Trophoblast cell (in vitro differentiated cells and primary cell): ENCODE results near the gene PROZ.

Source experiments
- DNase-seq, 2 donors: peaks; one replicate each; pipeline ENCODE4 v3.0.0-alpha.2; 2016
- H2AFZ ChIP-seq: 2 replicates; pipeline ENCODE4 v1.6.1; 2013; ENCODE audit warnings: low read length, moderate library complexity, mild to moderate bottlenecking; ENCODE audit not compliant: insufficient read depth, poor library complexity
- H2AK5ac ChIP-seq: 2 replicates; pipeline ENCODE4 v1.6.1; 2013; ENCODE audit warnings: mild to moderate bottlenecking, low read length
- H2BK120ac ChIP-seq: 2 replicates; pipeline ENCODE4 v1.6.1; 2013; ENCODE audit warnings: low read length, mild to moderate bottlenecking, moderate library complexity; ENCODE audit not compliant: insufficient read depth, poor library complexity
- H2BK12ac ChIP-seq: 2 replicates; pipeline ENCODE4 v1.6.1; 2013; ENCODE audit warnings: mild to moderate bottlenecking, low read length, moderate library complexity
- H2BK5ac ChIP-seq: 2 replicates; pipeline ENCODE4 v1.6.1; 2013; ENCODE audit warnings: low read length, low read depth, moderate library complexity, mild to moderate bottlenecking; ENCODE audit not compliant: poor library complexity
- H3K14ac ChIP-seq: 2 replicates; pipeline ENCODE4 v1.6.1; 2013; ENCODE audit warnings: mild to moderate bottlenecking, low read length
- H3K18ac ChIP-seq: 2 replicates; pipeline ENCODE4 v1.6.1; 2013; ENCODE audit warnings: mild to moderate bottlenecking, low read length
- H3K23ac ChIP-seq: 2 replicates; pipeline ENCODE4 v1.6.1; 2013; ENCODE audit warnings: low read length
- H3K27ac ChIP-seq: 2 replicates; pipeline ENCODE4 v1.5.1; 2013; ENCODE audit warnings: low read depth, mild to moderate bottlenecking, inconsistent platforms, low read length, moderate library complexity
- H3K27me3 ChIP-seq: 2 replicates; pipeline ENCODE4 v1.6.1; 2013; ENCODE audit warnings: inconsistent platforms, mild to moderate bottlenecking, low read length, moderate library complexity; ENCODE audit not compliant: insufficient read depth
- H3K36me3 ChIP-seq, 2 experiments: 1 replicate in 1 of 2; 2 replicates in 1 of 2; pipeline ENCODE4 v1.6.1; 2013; ENCODE audit warnings: low read length in 2 of 2, mild to moderate bottlenecking in 2 of 2, moderate library complexity in 1 of 2; ENCODE audit not compliant: insufficient read depth in 2 of 2, control insufficient read depth in 1 of 2
- H3K4ac ChIP-seq: 2 replicates; pipeline ENCODE4 v1.6.1; 2013; ENCODE audit warnings: low read depth, mild to moderate bottlenecking, low read length, moderate library complexity
- H3K4me1 ChIP-seq, 2 experiments: 1 replicate in 1 of 2; 2 replicates in 1 of 2; pipeline ENCODE4 v1.6.1; 2013; ENCODE audit warnings: low read length in 2 of 2, mild to moderate bottlenecking in 2 of 2, moderate library complexity in 1 of 2; ENCODE audit not compliant: insufficient read depth in 2 of 2, control insufficient read depth in 1 of 2
- H3K4me2 ChIP-seq: 2 replicates; pipeline ENCODE4 v1.6.1; 2013; ENCODE audit warnings: inconsistent platforms, mild to moderate bottlenecking, low read length, moderate library complexity
- H3K4me3 ChIP-seq: 2 replicates; pipeline ENCODE4 v1.5.1; 2013; ENCODE audit warnings: mild to moderate bottlenecking, low read depth, low read length, inconsistent platforms
- H3K79me1 ChIP-seq: one replicate; pipeline ENCODE4 v1.6.1; 2013; ENCODE audit warnings: low read length
- H3K79me2 ChIP-seq: 2 replicates; pipeline ENCODE4 v1.6.1; 2013; ENCODE audit warnings: low read length, mild to moderate bottlenecking; ENCODE audit not compliant: control insufficient read depth, insufficient read depth, poor library complexity
- H3K9ac ChIP-seq: 2 replicates; pipeline ENCODE4 v1.6.1; 2013; ENCODE audit warnings: mild to moderate bottlenecking, low read length
- H3K9me3 ChIP-seq: 2 replicates; pipeline ENCODE4 v1.6.1; 2013; ENCODE audit warnings: low read depth, mild to moderate bottlenecking, control low read depth, inconsistent platforms, low read length; ENCODE audit not compliant: insufficient read depth
- H4K12ac ChIP-seq: 2 replicates; pipeline ENCODE4 v1.6.1; 2013; ENCODE audit warnings: low read depth, mild to moderate bottlenecking, low read length, moderate library complexity
- H4K8ac ChIP-seq: 2 replicates; pipeline ENCODE4 v1.6.1; 2013; ENCODE audit warnings: low read depth, mild to moderate bottlenecking, low read length, moderate library complexity
- H4K91ac ChIP-seq: one replicate; pipeline ENCODE4 v1.6.1; 2013; ENCODE audit warnings: low read depth, mild to moderate bottlenecking, low read length, moderate library complexity
- WGBS: extraction: QIAGEN DNeasy Blood & Tissue Kit; methylation state at CpG from one replicate; pipeline ENCODE4 v1.1.7; 2013; ENCODE audit warnings: missing lambda C conversion rate; ENCODE audit not compliant: insufficient read length, insufficient coverage; ENCODE audit errors: extremely low coverage; 5-methylcytosine and 5-hydroxymethylcytosine counted together

Gene PROZ

DNA sequence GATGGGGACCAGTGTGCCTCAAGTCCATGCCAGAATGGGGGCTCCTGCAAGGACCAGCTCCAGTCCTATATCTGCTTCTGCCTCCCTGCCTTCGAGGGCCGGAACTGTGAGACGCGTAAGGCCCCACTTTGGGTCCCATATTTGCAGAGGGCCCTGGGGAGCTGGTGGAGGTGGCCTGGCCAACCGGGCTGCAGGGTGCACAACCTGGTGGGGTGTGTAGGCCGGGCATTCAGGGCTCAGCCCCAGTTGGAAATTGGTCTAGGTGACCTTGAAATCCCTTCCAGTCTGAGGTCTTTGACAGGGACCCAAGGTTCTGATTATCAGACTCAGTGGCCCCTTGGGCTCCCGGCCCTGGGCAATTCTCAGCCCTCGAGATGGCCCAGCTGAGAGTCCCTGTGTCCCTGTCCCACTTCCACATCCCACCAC, 44.6 kb upstream of the PROZ start:
- no peak overlapping the region for H3K27ac ChIP-seq
- no peak overlapping the region for H2BK5ac ChIP-seq
- H3K9me3 ChIP-seq: peaks cover 26% of the 10 kb centered on the region
- H2AK5ac ChIP-seq: no peak overlapping the region
- H3K4me3 ChIP-seq: no peak overlapping the region
- no CpG with 5 or more reads among the region's 8 CpGs for WGBS
- H3K23ac ChIP-seq: no peak overlapping the region
- no peak for DNase-seq
- H2BK120ac ChIP-seq: no peak overlapping the region
- no peak overlapping the region for H2AFZ ChIP-seq
- H3K9ac ChIP-seq: no peak overlapping the region
- H4K8ac ChIP-seq: no peak overlapping the region
- no peak overlapping the region for H3K4ac ChIP-seq
- H3K4me1 ChIP-seq: peaks cover 4 to 6% of the 10 kb centered on the region in 2 experiments
- no peaks in the 10 kb centered on the region for H3K36me3 ChIP-seq
- H3K79me2 ChIP-seq: no peaks in the 10 kb centered on the region
- no peak overlapping the region for H4K91ac ChIP-seq
- no peak overlapping the region for H4K12ac ChIP-seq
- no peak overlapping the region for H3K4me2 ChIP-seq
- H3K18ac ChIP-seq: no peak overlapping the region
- no peak overlapping the region for H2BK12ac ChIP-seq
- H3K14ac ChIP-seq: no peak overlapping the region
- H3K27me3 ChIP-seq: peaks cover 15% of the 10 kb centered on the region
- no peaks in the 10 kb centered on the region for H3K79me1 ChIP-seq

DNA sequence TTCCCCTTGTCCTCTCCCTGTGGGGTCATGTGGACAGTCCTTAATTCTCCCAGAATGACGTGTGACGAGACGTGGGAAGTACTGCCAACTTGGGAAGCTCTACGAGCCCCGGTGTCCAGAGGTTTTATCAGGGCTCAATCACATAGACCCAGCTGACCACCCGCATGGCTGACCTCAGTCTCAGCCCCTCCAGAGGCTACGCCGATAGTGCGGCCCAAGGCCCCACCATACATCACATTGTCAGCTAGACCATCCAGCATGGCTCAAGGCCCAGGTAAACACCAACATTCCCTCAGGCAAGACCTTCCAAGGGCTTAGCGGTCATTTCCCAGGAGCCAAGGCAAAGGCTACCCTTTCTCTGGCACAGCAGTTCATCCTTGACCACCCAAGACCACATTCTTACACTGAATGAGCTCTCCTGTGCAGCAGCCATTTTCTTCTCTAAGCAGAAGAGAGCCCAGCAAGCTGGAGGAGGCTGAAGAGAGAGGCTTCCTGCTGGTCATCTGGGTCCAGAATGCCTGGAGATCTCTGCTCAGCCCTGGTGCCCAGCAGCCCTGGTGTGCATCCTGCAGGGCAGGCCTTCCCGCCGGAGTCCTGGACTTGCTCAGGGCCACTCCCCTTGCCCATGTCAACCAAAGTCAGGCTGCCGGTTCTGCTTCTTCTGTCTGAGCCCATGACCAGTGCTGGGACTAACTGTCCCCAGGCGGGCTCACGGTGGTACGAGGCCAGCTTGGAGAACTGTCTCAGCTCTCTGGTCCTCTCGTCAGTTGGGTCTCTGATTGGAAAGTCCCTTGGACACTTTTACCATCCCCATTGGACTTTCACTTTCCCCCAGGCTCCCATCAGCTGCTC, 43.7 kb upstream of the PROZ start:
- Histone ChIP-seq H3K14ac (no peak overlapping the region), H2AK5ac (no peak overlapping the region), H3K4me2 (no peak overlapping the region), H4K8ac (no peak overlapping the region), H4K12ac (no peak overlapping the region), H3K79me2 (no peaks in the 10 kb centered on the region), H4K91ac (no peak overlapping the region), H3K4ac (no peak overlapping the region), H3K23ac (no peak overlapping the region), H3K27ac (no peak overlapping the region), H2AFZ (no peak overlapping the region), H3K27me3 (peaks cover 8% of the 10 kb centered on the region), H2BK12ac (no peak overlapping the region), H3K9ac (no peak overlapping the region), H3K9me3 (peaks cover 20% of the 10 kb centered on the region), H3K4me1 (peaks cover 4 to 6% of the 10 kb centered on the region in 2 experiments), H2BK120ac (no peak overlapping the region), H2BK5ac (no peak overlapping the region), H3K79me1 (no peaks in the 10 kb centered on the region), H3K4me3 (no peak overlapping the region), H3K18ac (no peak overlapping the region), H3K36me3 (no peaks in the 10 kb centered on the region)
- WGBS: no CpG with 5 or more reads among the region's 17 CpGs
- no peak for DNase-seq

DNA sequence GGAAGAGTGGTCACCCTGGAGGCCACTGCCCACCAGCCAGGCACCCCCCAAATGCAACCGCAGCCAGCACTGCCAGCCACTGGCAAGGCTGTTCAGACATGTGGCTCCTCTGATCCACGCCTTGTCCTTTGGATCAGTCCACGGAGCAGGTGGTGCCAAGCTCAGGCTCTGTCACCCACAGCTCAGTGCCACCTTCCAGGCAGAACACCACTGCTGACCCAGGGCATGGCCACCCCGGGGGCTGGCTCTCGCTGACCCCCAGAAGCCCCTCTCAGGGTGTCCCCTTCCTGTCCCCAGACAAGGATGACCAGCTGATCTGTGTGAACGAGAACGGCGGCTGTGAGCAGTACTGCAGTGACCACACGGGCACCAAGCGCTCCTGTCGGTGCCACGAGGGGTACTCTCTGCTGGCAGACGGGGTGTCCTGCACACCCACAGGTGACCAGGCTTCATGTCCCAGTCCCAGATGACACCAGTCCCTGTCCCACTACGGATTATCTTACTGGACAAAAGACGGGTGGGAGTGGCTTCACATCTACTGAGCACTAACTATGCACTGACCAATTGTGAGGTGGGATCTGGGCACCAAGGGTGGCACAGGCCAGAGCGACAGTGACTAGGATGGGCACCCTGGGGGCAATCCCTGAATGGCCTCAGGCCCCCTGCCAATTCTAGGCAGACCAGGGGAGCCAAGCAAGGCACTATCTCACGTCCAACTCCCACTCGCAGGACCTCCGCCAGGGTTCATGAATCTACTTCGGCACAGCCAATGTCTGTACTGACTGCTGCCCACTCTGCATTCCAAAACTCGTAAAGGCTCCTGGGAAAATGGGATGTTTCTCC, 42.9 kb upstream of the PROZ start:
- Histone ChIP-seq H3K4me3 (peak overlapping the region; percentile 12), H3K23ac (no peak overlapping the region), H3K79me1 (no peaks in the 10 kb centered on the region), H3K18ac (no peak overlapping the region), H4K91ac (no peak overlapping the region), H2AK5ac (no peak overlapping the region), H2BK5ac (no peak overlapping the region), H3K27me3 (peaks cover 5% of the 10 kb centered on the region), H4K12ac (no peak overlapping the region), H2BK12ac (no peak overlapping the region), H3K36me3 (no peaks in the 10 kb centered on the region), H4K8ac (no peak overlapping the region), H3K27ac (no peak overlapping the region), H3K9ac (no peak overlapping the region), H3K4me1 (peaks cover 4 to 6% of the 10 kb centered on the region in 2 experiments), H3K9me3 (peaks cover 14% of the 10 kb centered on the region), H3K14ac (no peak overlapping the region), H3K79me2 (no peaks in the 10 kb centered on the region), H2AFZ (no peak overlapping the region), H3K4ac (no peak overlapping the region), H3K4me2 (no peak overlapping the region), H2BK120ac (no peak overlapping the region)
- no peak for DNase-seq
- WGBS: no CpG with 5 or more reads among the region's 21 CpGs

- no peak overlapping the region for H2AFZ ChIP-seq
- H3K79me1 ChIP-seq: no peaks in the 10 kb centered on the region
- no peak overlapping the region for H2BK12ac ChIP-seq
- WGBS: no CpG with 5 or more reads among the region's 10 CpGs
- no peaks in the 10 kb centered on the region for H3K27me3 ChIP-seq
- no peak overlapping the region for H3K4ac ChIP-seq
- H3K4me2 ChIP-seq: no peak overlapping the region
- H3K36me3 ChIP-seq: no peaks in the 10 kb centered on the region
- H4K12ac ChIP-seq: no peak overlapping the region
- no peak overlapping the region for H4K8ac ChIP-seq
- no peak overlapping the region for H3K4me3 ChIP-seq
- H3K23ac ChIP-seq: no peak overlapping the region
- H3K9ac ChIP-seq: no peak overlapping the region
- no peak overlapping the region for H3K14ac ChIP-seq
- no peak overlapping the region for H3K27ac ChIP-seq
- H3K79me2 ChIP-seq: no peaks in the 10 kb centered on the region
- DNase-seq: no peak
- H4K91ac ChIP-seq: no peak overlapping the region
- H3K18ac ChIP-seq: no peak overlapping the region
- H2AK5ac ChIP-seq: no peak overlapping the region
- H2BK120ac ChIP-seq: no peak overlapping the region
- peaks cover 11% of the 10 kb centered on the region for H3K9me3 ChIP-seq
- peaks cover 4 to 6% of the 10 kb centered on the region in 2 experiments for H3K4me1 ChIP-seq
- no peak overlapping the region for H2BK5ac ChIP-seq
Measured at GRCh38 chr13:113116206-113116800, 42.1 kb upstream of the PROZ start.
